GM12873 (cell line): Measurements from ENCODE around the gene MUC6.
A peak's percentile ranks its signal among the peaks of the same experiment; 100 is the strongest.

Source experiments
- CTCF ChIP-seq: IDR thresholded peaks from 2 replicates; pipeline ENCODE4 v1.5.1; 2012; ENCODE audit warnings: low read depth, mild to moderate bottlenecking, moderate library complexity, low read length, control low read depth; ENCODE audit not compliant: insufficient read depth; ENCODE audit errors: missing control alignments

MUC6 gene

GRCh38 chr11:981764-982163 is 54.8 kb downstream of the MUC6 start:
- no peak for TF ChIP-seq CTCF

GRCh38 chr11:980438-981357 is 55.8 kb downstream of the MUC6 start:
- TF ChIP-seq CTCF = no peak

- TF ChIP-seq CTCF = no peak
Measured at GRCh38 chr11:978781-979180, 57.7 kb downstream of the MUC6 start.

- no peak for TF ChIP-seq CTCF
Measured at GRCh38 chr11:977830-978720, 58.4 kb downstream of the MUC6 start.

- no peak for TF ChIP-seq CTCF
Measured at GRCh38 chr11:976431-977160, 59.9 kb downstream of the MUC6 start.

- peak; percentile 5 for TF ChIP-seq CTCF
Measured at GRCh38 chr11:975827-976226, 60.7 kb downstream of the MUC6 start.
